Lower lobe of right lung (tissue), 2 donors: ENCODE measurements around the gene PAQR5. TPM values are rescaled to one million over a fixed set of nuclear protein-coding genes. Genes with fewer than 3 reads are reported as not detected.

ENCODE experiments used
- ATAC-seq, 2 donors: fragments of 200-7000 bp; cut with Tn5 transposase; one replicate each; pipeline ENCODE4 v1.9.1; 2020 to 2022; ENCODE audit warnings: mild to moderate bottlenecking in 2 of 2, moderate library complexity in 2 of 2
- DNase-seq: peaks from one replicate; pipeline ENCODE4 v3.0.0-alpha.2; 2020
- H3K27ac ChIP-seq: fragments of 200-600 bp; one replicate; pipeline ENCODE4 v1.8.0; 2022
- H3K27me3 ChIP-seq: fragments of 200-600 bp; one replicate; pipeline ENCODE4 v1.8.0; 2022; ENCODE audit warnings: low read depth
- H3K36me3 ChIP-seq: fragments of 200-600 bp; one replicate; pipeline ENCODE4 v1.8.0; 2022; ENCODE audit warnings: mild to moderate bottlenecking
- H3K4me1 ChIP-seq: fragments of 200-600 bp; one replicate; pipeline ENCODE4 v1.8.0; 2022
- H3K4me3 ChIP-seq: fragments of 200-600 bp; one replicate; pipeline ENCODE4 v1.8.0; 2022; ENCODE audit warnings: mild to moderate bottlenecking
- H3K9me3 ChIP-seq: fragments of 200-600 bp; one replicate; pipeline ENCODE4 v1.8.0; 2022
- intact Hi-C: fragments of 100-400 bp; cut with DNase I; formaldehyde crosslinking; loops from one replicate; pipeline ENCODE4 v1.11.0; 2022
- total RNA-seq: library from RNA; stranded (reverse); fragmentation: NEBNext Ultra II Directional; extraction: Animal tissue kit (Norgen Biotek cat#: 25700); gene quantifications from one replicate; pipeline ENCODE4 v1.2.1, GENCODE V29; 2021
- TF ChIP-seq, protein P1 (sequence below): fragments of 200-600 bp; IDR thresholded peaks from one replicate; pipeline ENCODE4 v1.8.0; 2022; ENCODE audit warnings: antibody characterized with exemption, mild to moderate bottlenecking
- donor health status: DM: no; HTN: yes; CAD: no; lungs with severe emphysema.

PAQR5 gene
- total RNA-seq, 1 donor from 2014 or later, result 30.6 TPM

DNA sequence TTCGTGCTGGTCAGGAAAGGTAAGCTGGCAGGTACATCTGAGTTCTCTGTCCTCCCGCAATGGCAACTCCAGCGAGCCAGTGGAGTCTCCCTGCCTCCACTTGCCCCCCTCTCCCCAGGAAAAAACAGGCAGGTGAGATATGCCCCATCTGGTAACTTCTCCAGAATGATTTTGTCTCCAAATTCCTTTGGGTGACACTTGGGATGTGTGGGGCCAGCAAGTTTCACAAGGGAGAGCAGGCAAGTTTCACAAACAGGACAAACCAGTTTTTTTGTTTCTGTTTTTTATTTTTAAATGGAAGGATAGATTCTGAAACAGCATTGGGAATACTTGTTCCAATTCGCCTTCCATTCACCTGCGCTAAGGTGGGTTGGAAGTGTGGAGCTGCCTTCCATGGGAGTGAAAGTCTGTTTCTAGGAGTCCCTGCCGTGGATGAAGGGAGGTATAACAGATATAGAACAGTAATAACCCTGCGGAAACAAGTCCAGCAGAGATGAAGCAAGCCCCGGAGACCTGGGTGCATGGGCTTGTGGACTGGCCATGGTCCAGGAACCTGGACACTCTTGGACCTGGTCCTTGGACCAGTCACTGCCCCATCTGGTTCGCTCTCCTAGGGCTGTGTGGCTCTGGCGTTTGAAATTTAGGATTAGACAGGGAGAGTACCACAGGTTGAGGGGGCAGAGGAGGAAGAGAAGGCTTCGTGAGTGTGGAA is 92.5 kb downstream of the PAQR5 start:
- H3K9me3 ChIP-seq, result no peaks in the 10 kb centered on the region
- H3K27me3 ChIP-seq, result no peaks in the 10 kb centered on the region
- no peak overlapping the region for H3K27ac ChIP-seq
- TF ChIP-seq, protein P1, sequence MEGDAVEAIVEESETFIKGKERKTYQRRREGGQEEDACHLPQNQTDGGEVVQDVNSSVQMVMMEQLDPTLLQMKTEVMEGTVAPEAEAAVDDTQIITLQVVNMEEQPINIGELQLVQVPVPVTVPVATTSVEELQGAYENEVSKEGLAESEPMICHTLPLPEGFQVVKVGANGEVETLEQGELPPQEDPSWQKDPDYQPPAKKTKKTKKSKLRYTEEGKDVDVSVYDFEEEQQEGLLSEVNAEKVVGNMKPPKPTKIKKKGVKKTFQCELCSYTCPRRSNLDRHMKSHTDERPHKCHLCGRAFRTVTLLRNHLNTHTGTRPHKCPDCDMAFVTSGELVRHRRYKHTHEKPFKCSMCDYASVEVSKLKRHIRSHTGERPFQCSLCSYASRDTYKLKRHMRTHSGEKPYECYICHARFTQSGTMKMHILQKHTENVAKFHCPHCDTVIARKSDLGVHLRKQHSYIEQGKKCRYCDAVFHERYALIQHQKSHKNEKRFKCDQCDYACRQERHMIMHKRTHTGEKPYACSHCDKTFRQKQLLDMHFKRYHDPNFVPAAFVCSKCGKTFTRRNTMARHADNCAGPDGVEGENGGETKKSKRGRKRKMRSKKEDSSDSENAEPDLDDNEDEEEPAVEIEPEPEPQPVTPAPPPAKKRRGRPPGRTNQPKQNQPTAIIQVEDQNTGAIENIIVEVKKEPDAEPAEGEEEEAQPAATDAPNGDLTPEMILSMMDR, result no peak
- no peak for DNase-seq
- intact Hi-C loops, result no loop called here
- H3K36me3 ChIP-seq, result no peaks in the 10 kb centered on the region
- H3K4me3 ChIP-seq, result no peak overlapping the region
- no peak for ATAC-seq
- H3K4me1 ChIP-seq, result peaks cover 10% of the 10 kb centered on the region

DNA sequence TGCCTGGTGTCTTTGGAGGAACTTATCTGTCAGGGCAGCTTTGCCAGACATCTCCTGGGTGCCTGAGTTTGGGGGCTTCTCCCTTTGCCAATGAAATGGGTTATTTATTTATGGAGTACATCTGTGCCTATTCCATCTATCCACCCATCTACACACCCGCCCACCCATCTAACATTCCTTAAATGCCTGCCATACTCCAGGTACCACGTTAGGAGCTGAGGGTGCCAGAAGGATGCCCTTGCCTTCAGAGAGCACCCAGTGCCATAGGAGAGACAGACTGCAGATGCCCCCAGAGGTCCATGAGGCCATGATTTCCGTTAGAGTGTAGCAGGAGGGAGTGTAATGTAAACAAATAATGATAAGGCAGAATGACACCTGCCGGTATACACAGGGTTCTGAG is 93.6 kb downstream of the PAQR5 start:
- H3K9me3 ChIP-seq, result no peaks in the 10 kb centered on the region

DNA sequence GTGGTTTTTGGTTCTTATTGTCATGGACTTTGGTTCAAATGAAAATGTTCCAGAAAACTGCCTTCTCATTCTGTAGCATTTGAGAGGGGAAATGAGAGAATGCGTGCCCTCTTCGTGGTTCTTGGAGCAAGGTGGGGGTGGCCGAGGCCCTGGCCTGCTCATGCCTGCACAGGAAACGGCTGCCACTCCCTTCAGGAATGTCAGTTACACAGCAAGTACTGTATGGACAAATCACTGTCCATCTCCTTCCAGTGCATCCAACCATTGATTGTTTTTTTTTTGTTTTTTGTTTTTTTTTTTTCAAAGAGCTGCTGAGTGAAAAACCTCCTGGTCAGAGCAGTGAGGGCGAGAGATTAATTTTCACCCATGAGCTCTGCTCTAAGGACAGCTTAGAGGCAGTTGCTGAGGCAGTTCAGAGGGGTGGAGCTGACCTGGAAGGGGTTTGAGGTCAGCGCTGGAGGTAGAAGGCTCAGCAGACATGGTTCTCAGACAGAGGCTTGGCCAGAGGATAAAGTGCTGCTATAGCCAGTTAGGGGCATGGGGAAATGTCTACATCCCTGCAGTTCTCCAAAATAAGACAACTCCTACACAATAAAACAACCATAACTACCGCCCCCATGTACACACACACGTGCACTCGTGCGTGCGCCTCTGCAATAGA is 95.2 kb downstream of the PAQR5 start:
- H3K27ac ChIP-seq, result no peak overlapping the region
- DNase-seq, result no peak
- TF ChIP-seq, protein P1, result no peak
- H3K27me3 ChIP-seq, result no peaks in the 10 kb centered on the region
- no peak overlapping the region for H3K4me3 ChIP-seq
- ATAC-seq, result no peak
- H3K9me3 ChIP-seq, result no peaks in the 10 kb centered on the region
- peaks cover 10% of the 10 kb centered on the region for H3K4me1 ChIP-seq
- H3K36me3 ChIP-seq, result no peaks in the 10 kb centered on the region
- intact Hi-C loops, result no loop called here

More for the DNA sequence above, 93.6 kb downstream of the PAQR5 start:
- no peaks in the 10 kb centered on the region for H3K27me3 ChIP-seq
- no peak overlapping the region for H3K4me3 ChIP-seq
- no peak for DNase-seq
- no peaks in the 10 kb centered on the region for H3K36me3 ChIP-seq
- TF ChIP-seq, protein P1, result no peak
- ATAC-seq, result no peak
- intact Hi-C loops, result no loop called here
- no peak overlapping the region for H3K27ac ChIP-seq
- peaks cover 10% of the 10 kb centered on the region for H3K4me1 ChIP-seq

DNA sequence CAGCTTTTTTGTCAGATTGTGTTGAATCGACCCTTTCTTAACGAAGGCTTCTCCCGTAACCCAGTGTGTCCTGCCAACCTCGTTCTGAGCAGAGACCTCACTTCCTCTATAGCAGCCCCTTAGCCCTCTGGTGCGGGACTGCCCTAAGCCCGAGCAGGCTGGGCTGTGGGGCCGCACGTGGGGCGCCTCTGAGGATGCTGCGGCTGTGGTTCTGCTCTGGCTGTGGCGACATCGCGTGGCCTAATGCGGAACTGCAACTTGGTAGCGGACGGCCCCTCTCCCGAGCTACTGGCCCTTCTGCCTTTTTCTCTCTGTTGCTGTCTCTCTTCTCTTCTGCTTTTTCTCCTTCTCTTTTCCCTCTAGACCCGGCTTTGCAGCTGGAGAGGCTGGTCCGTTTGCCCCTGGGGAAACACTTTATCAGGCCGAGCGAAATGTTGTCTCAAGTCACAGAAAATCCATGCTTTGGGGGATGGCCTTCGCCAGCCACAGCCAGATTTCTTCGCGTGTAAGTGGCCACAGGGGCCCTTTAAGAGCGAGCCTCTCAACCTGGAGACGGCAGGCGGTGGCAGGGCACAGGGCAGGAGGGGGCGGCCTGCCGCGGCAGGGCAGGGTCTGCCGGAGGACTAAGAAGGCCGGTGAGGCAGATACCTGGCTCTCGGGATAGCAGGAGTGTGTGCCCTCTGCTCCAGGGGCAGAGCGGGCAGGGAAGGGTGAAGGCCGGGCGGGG is 96.0 kb downstream of the PAQR5 start:
- peak; percentile 88 to 93 for ATAC-seq
- no peak overlapping the region for H3K27ac ChIP-seq
- H3K9me3 ChIP-seq, result no peaks in the 10 kb centered on the region
- TF ChIP-seq, protein P1, result peak; percentile 98
- intact Hi-C loops, result no loop called here
- H3K27me3 ChIP-seq, result no peaks in the 10 kb centered on the region
- peaks cover 10% of the 10 kb centered on the region for H3K4me1 ChIP-seq
- H3K4me3 ChIP-seq, result no peak overlapping the region
- DNase-seq, result peak; percentile 87
- no peaks in the 10 kb centered on the region for H3K36me3 ChIP-seq

- intact Hi-C loops, result no loop called here
- DNase-seq (no peak), ATAC-seq (no peak)
- peaks cover 10% of the 10 kb centered on the region for H3K4me1 ChIP-seq
- H3K36me3 ChIP-seq, result no peaks in the 10 kb centered on the region
- no peaks in the 10 kb centered on the region for H3K9me3 ChIP-seq
- no peaks in the 10 kb centered on the region for H3K27me3 ChIP-seq
- TF ChIP-seq, protein P1, result no peak
- H3K27ac ChIP-seq, result no peak overlapping the region
- H3K4me3 ChIP-seq, result no peak overlapping the region
Observed at GRCh38 chr15:69395460-69395859, 96.7 kb downstream of the PAQR5 start.
